Tibial nerve (tissue), 4 donors: ENCODE data around the gene BPNT1. TPM values are rescaled to one million over a fixed set of nuclear protein-coding genes. Genes with fewer than 3 reads are reported as not detected.
"Not testable (repeated sequence)": the region's sequence is repeated elsewhere in the genome, so short reads cannot be mapped to it uniquely, and the experiment has no call there.

Experiments used
- DNase-seq, 2 donors: peaks; one replicate each; pipeline ENCODE4 v3.0.0-alpha.2; 2019; ENCODE audit warnings: low spot score in 2 of 2
- H3K27ac ChIP-seq, 4 donors: fragments of 200-600 bp; sonication (generic) in 3 of 4; one replicate each; pipeline ENCODE4 v1.5.1; 2017 to 2019; ENCODE audit warnings: mild to moderate bottlenecking in 1 of 4
- H3K27me3 ChIP-seq, 2 donors: fragments of 200-600 bp; sonication (generic) in 1 of 2; one replicate each; pipeline versions ENCODE4 v1.5.1 to v1.6.0; 2017 to 2019
- H3K36me3 ChIP-seq, 3 donors: fragments of 200-600 bp; sonication (generic); one replicate each; pipeline ENCODE4 v1.5.1; 2018 to 2019
- H3K4me1 ChIP-seq, 4 donors: fragments of 200-600 bp; sonication (generic) in 3 of 4; one replicate each; pipeline ENCODE4 v1.5.1; 2017 to 2019
- H3K4me3 ChIP-seq, 4 donors: fragments of 200-600 bp; sonication (generic) in 3 of 4; one replicate each; pipeline ENCODE4 v1.5.1; 2017 to 2019; ENCODE audit warnings: mild to moderate bottlenecking in 1 of 4, moderate library complexity in 1 of 4
- H3K9me3 ChIP-seq, 4 donors: fragments of 200-600 bp; sonication (generic) in 3 of 4; one replicate each; pipeline ENCODE4 v1.5.1; 2017 to 2019
- CTCF ChIP-seq, 5 experiments: fragments of 200-600 bp in 3 of 5; fragments of 450-650 bp in 2 of 5; sonication (generic) in 3 of 5; IDR thresholded peaks; one replicate each; pipeline ENCODE4 v1.5.1; 2016 to 2019; ENCODE audit warnings: antibody characterized with exemption in 5 of 5, mild to moderate bottlenecking in 3 of 5, moderate library complexity in 2 of 5
- EP300 ChIP-seq, 2 donors: sonication (generic); formaldehyde crosslinking; IDR thresholded peaks; one replicate each; pipeline ENCODE4 v1.6.1; 2017; ENCODE audit warnings: antibody characterized with exemption in 2 of 2, mild to moderate bottlenecking in 1 of 2
- POLR2A ChIP-seq, 2 donors: fragments of 450-650 bp; IDR thresholded peaks; one replicate each; pipeline ENCODE4 v1.6.1; 2017; ENCODE audit warnings: antibody characterized with exemption in 2 of 2, mild to moderate bottlenecking in 2 of 2, moderate library complexity in 2 of 2
- WGBS, 2 donors: methylation state at CpG; one replicate each; pipeline ENCODE4 v1.1.5; 2018; 5-methylcytosine and 5-hydroxymethylcytosine counted together
- total RNA-seq, 4 donors: library from RNA; depleted of rRNA; stranded (reverse); fragments of >200 nt; gene quantifications; one replicate each; pipeline ENCODE4 v1.1.0, GENCODE V29; 2016

Gene BPNT1
- total RNA-seq, 4 donors from 2014 or later = 16.1 to 25.9 (median 19.2) TPM

DNA sequence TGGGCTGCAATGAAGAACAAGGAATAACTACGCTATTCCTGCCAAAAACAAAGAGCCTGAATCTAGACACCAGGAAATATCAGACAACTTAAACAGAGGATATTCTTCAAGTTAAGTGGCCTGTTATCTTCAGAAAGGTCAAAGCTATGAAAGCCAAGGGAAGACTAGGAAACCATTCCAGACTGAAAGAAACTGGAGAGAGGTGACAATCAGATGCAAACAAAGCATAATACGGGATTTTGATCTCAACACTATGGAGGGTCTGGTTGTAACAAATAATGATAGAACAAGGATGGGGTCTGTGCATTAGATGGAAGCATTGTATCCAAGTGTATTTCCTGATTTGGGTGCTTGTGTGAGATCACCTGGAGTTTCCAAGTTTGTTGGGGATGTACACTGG, 45.9 kb downstream of the BPNT1 start:
- H3K4me3 ChIP-seq = no peak overlapping the region
- 73% methylated on average over 2 of the region's 2 CpGs for WGBS, 2 donors
- no peak for DNase-seq
- H3K9me3 ChIP-seq = no peaks in the 10 kb centered on the region
- H3K27me3 ChIP-seq = no peaks in the 10 kb centered on the region
- no peak overlapping the region for H3K27ac ChIP-seq
- H3K4me1 ChIP-seq = peaks cover 0 to 27% (median 9%) of the 10 kb centered on the region in 4 donors
- H3K36me3 ChIP-seq = peaks cover 0 to 22% (median 4%) of the 10 kb centered on the region in 3 donors
- TF ChIP-seq EP300 (IDR thresholded peaks at IDR 0.05) (no peak), POLR2A (IDR thresholded peaks at IDR 0.05) (no peak), CTCF (IDR thresholded peaks at IDR 0.05) (no peak)

- Histone ChIP-seq H3K27me3 (no peaks in the 10 kb centered on the region), H3K36me3 (peaks cover 0 to 40% (median 4%) of the 10 kb centered on the region in 3 donors), H3K9me3 (no peaks in the 10 kb centered on the region), H3K27ac (no peak overlapping the region), H3K4me3 (no peak overlapping the region), H3K4me1 (peaks cover 0 to 15% (median 5%) of the 10 kb centered on the region in 4 donors)
- no peak for DNase-seq
- 77 to 81% methylated on average over 5 of the region's 5 CpGs for WGBS, 2 donors
- no peak for TF ChIP-seq EP300 (IDR thresholded peaks at IDR 0.05)
- no peak for TF ChIP-seq POLR2A (IDR thresholded peaks at IDR 0.05)
- no peak for TF ChIP-seq CTCF (IDR thresholded peaks at IDR 0.05)
Measured at GRCh38 chr1:220040028-220040596, 49.5 kb downstream of the BPNT1 start.

GRCh38 chr1:220038640-220039039, 50.9 kb downstream of the BPNT1 start:
- Histone ChIP-seq H3K27me3 (no peaks in the 10 kb centered on the region), H3K9me3 (no peaks in the 10 kb centered on the region), H3K4me3 (no peak overlapping the region), H3K36me3 (peaks cover 0 to 42% (median 4%) of the 10 kb centered on the region in 3 donors), H3K27ac (no peak overlapping the region), H3K4me1 (peaks cover 0 to under 1% (median 0%) of the 10 kb centered on the region in 4 donors)
- no peak for DNase-seq
- TF ChIP-seq EP300 (IDR thresholded peaks at IDR 0.05) (no peak), POLR2A (IDR thresholded peaks at IDR 0.05) (no peak), CTCF (IDR thresholded peaks at IDR 0.05) (no peak)
- 90 to 91% methylated on average over 4 of the region's 4 CpGs for WGBS, 2 donors

DNA sequence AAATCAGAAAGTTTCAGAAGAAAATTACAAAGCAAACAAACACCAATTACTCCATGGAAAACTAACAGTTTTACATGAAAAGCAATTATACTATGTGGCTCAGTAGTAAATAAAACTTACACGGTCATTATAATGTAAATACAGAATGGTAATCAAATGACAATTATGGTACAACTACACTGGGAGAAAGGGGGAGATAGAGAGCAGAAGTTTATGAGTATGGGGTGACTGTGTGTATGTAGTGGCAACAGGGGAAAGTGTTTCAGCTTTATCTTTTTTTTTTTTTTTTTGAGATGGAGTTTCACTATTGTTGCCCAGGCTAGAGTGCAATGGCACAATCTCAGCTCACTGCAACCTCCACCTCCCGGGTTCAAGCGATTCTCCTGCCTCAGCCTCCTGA, 51.8 kb downstream of the BPNT1 start:
- 84% methylated on average over 3 of the region's 3 CpGs for WGBS, 2 donors
- peaks cover 0 to 51% (median 4%) of the 10 kb centered on the region in 3 donors for H3K36me3 ChIP-seq
- H3K9me3 ChIP-seq, H3K27ac ChIP-seq, H3K4me3 ChIP-seq, H3K4me1 ChIP-seq, DNase-seq, H3K27me3 ChIP-seq: not testable (repeated sequence)

DNA sequence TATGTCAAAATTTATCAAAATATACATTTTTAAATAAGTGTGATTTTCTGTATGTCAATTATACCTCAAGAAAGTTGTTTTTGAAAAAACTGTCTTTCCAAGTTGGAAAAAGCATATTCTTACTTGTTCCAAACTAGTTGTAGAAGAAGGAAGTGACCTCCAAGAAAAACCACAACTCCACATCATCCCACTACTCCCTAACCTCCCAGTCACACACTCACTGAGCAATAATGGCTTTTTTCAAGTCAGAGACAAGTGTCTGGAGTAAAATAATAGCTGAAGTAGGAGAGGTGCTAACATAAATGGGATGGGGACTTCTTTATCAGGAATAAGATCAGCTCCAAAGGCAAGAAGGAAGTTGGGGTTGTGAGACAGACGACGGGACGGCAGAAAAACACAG, 56.7 kb downstream of the BPNT1 start:
- DNase-seq = no peak
- Histone ChIP-seq H3K27me3 (no peaks in the 10 kb centered on the region), H3K36me3 (peaks cover 0 to 61% (median 0%) of the 10 kb centered on the region in 3 donors), H3K27ac (no peak overlapping the region), H3K9me3 (no peaks in the 10 kb centered on the region), H3K4me3 (no peak overlapping the region), H3K4me1 (no peaks in the 10 kb centered on the region)
- WGBS, 2 donors = 86 to 96% methylated on average over 3 of the region's 3 CpGs
- TF ChIP-seq CTCF (IDR thresholded peaks at IDR 0.05) (no peak), POLR2A (IDR thresholded peaks at IDR 0.05) (no peak), EP300 (IDR thresholded peaks at IDR 0.05) (no peak)
